Spleen (tissue), 7 donors: ENCODE results near the gene NKAIN4.

Experiments used
- CTCF ChIP-seq, 11 experiments: fragments of 200-600 bp in 7 of 11; fragments of 450-650 bp in 4 of 11; sonication (generic) in 4 of 11; IDR thresholded peaks in 8 of 11; conservative IDR thresholded peaks in 3 of 11; 1 replicate in 7 of 11; 2 replicates in 4 of 11; pipeline versions ENCODE4 v1.4.0 to v1.8.0; 2016 to 2021; ENCODE audit warnings: antibody characterized with exemption in 11 of 11, inconsistent platforms in 4 of 11, mild to moderate bottlenecking in 1 of 11
- POLR2AphosphoS5 ChIP-seq, 3 donors: sonication (generic); formaldehyde crosslinking; IDR thresholded peaks; one replicate each; pipeline ENCODE4 v1.5.1; 2017; ENCODE audit warnings: antibody characterized with exemption in 3 of 3
- donor health status: DM: no; HTN: no; CAD: no; lungs with moderate emphysema.
- donor health status: DM: no; HTN: no; CAD: no.
- donor health status: DM: no; HTN: no; CAD: no.

- no peak for TF ChIP-seq CTCF (IDR thresholded peaks at IDR 0.05 in 8 of 11, conservative IDR thresholded peaks at IDR 0.05 in 3 of 11)
- no peak for TF ChIP-seq POLR2AphosphoS5 (IDR thresholded peaks at IDR 0.05)
Observed at GRCh38 chr20:63216849-63217471, 37.3 kb downstream of the NKAIN4 start.
